Karpas-422 (cell line): Measurements from ENCODE around the gene CCNA1. TPM values are rescaled to one million over a fixed set of nuclear protein-coding genes. Genes with fewer than 3 reads are reported as not detected.

ENCODE experiments used
- DNase-seq: peaks from one replicate; pipeline ENCODE4 v3.0.0-alpha.2; 2015
- H2AFZ ChIP-seq: fragments of 200-600 bp; sonication (generic); 2 replicates; pipeline ENCODE4 v1.6.1; 2014; ENCODE audit warnings: antibody characterized with exemption, low read length, mixed read lengths
- H3K27ac ChIP-seq: fragments of 200-600 bp; sonication (generic); 2 replicates; pipeline ENCODE4 v1.5.1; 2014; ENCODE audit warnings: mild to moderate bottlenecking, low read length, moderate library complexity
- H3K27me3 ChIP-seq: fragments of 200-600 bp; sonication (generic); 2 replicates; pipeline ENCODE4 v1.6.1; 2014; ENCODE audit warnings: low read length, mixed read lengths
- H3K36me3 ChIP-seq: fragments of 200-600 bp; sonication (generic); 2 replicates; pipeline ENCODE4 v1.6.1; 2014; ENCODE audit warnings: low read length, mixed read lengths; ENCODE audit not compliant: insufficient read depth
- H3K4me1 ChIP-seq: fragments of 200-600 bp; sonication (generic); 2 replicates; pipeline ENCODE4 v1.6.1; 2014; ENCODE audit warnings: mild to moderate bottlenecking, low read length, mixed read lengths
- H3K4me2 ChIP-seq: fragments of 200-600 bp; sonication (generic); 2 replicates; pipeline ENCODE4 v1.6.1; 2014; ENCODE audit warnings: low read length, low read depth, mild to moderate bottlenecking; ENCODE audit not compliant: poor library complexity, severe bottlenecking
- H3K4me3 ChIP-seq: fragments of 200-600 bp; sonication (generic); 2 replicates; pipeline ENCODE4 v1.5.1; 2014; ENCODE audit warnings: mild to moderate bottlenecking, antibody characterized with exemption, low read length, mixed read lengths
- H3K79me2 ChIP-seq: fragments of 200-600 bp; sonication (generic); 2 replicates; pipeline ENCODE4 v1.6.1; 2014; ENCODE audit warnings: mild to moderate bottlenecking, low read length, mixed read lengths
- H3K9ac ChIP-seq: fragments of 200-600 bp; sonication (generic); 2 replicates; pipeline ENCODE4 v1.6.0; 2014; ENCODE audit warnings: low read length
- H3K9me2 ChIP-seq: fragments of 200-600 bp; sonication (generic), shearing (Covaris generic); replicated peaks from 2 replicates; pipeline ENCODE4 v1.6.0; 2014; ENCODE audit warnings: mild to moderate bottlenecking, low read length, moderate library complexity; ENCODE audit not compliant: insufficient read depth
- H3K9me3 ChIP-seq: fragments of 300-700, 200-600 bp; sonication (generic); 2 replicates; pipeline ENCODE4 v1.6.1; 2014; ENCODE audit warnings: low read length, mixed read lengths
- H4K20me1 ChIP-seq: fragments of 200-600 bp; sonication (generic); 2 replicates; pipeline ENCODE4 v1.6.1; 2014; ENCODE audit warnings: mild to moderate bottlenecking, antibody characterized with exemption, low read length, low read depth; ENCODE audit not compliant: insufficient read depth
- total RNA-seq: library from RNA; depleted of rRNA; stranded (reverse); fragments of >200 nt; shearing (Covaris generic); gene quantifications from 2 replicates; pipeline ENCODE4 v1.2.3, GENCODE V29; 2014; ENCODE audit warnings: low replicate concordance; rRNA removed

CCNA1 gene
- total RNA-seq = not detected in 2 replicates

DNA sequence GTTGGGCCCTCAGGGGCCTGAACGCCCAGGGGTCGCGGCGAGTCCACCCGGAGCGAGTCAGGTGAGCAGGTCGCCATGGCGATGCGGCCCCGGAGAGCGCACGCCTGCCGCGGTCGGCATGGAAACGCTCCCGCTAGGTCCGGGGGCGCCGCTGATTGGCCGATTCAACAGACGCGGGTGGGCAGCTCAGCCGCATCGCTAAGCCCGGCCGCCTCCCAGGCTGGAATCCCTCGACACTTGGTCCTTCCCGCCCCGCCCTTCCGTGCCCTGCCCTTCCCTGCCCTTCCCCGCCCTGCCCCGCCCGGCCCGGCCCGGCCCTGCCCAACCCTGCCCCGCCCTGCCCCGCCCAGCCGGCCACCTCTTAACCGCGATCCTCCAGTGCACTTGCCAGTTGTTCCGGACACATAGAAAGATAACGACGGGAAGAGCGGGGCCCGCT is at the start of gene CCNA1:
CCNA1 (plus strand) TSS at position 390 of the 439 bp plus-strand sequence. CDS start 562 bp downstream, outside the sequence.
- no peak within 1 kb of the TSS for H3K9ac ChIP-seq
- no peak within 1 kb of the TSS for H3K4me2 ChIP-seq
- H3K27me3 ChIP-seq = no peaks in the 10 kb centered on the region
- no peak within 1 kb of the TSS for H2AFZ ChIP-seq
- H3K4me1 ChIP-seq = peaks cover 7% of the 10 kb centered on the region
- H3K4me3 ChIP-seq = no peak within 1 kb of the TSS
- H4K20me1 ChIP-seq = no peaks in the 10 kb centered on the region
- no peaks in the 10 kb centered on the region for H3K36me3 ChIP-seq
- H3K9me2 ChIP-seq = no peaks in the 10 kb centered on the region
- H3K79me2 ChIP-seq = no peaks in the 10 kb centered on the region
- DNase-seq = no peak
- H3K27ac ChIP-seq = no peak within 1 kb of the TSS
- no peaks in the 10 kb centered on the region for H3K9me3 ChIP-seq

DNA sequence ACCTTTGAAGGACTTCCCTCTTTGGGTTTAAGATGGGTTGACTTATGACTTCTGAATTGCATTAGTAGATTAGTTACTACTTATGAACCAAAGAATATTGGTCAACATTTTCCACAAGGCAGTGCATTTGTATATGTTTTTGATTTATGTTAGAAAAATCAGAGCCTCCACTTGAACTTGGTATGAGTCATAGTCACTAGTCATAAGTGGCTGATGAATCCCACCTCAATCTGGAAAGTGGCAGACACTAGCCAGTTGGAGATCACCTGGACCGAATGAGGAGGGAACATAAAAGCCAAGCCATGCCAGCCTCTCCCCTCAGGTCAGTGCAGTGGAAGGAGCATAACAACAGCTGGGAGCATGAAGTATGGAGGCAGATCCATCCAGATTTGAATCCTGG is 46.8 kb upstream of the CCNA1 start:
- no peak overlapping the region for H3K4me2 ChIP-seq
- H3K9me3 ChIP-seq = no peaks in the 10 kb centered on the region
- H3K9ac ChIP-seq = no peak overlapping the region
- no peaks in the 10 kb centered on the region for H3K9me2 ChIP-seq
- H3K27me3 ChIP-seq = no peaks in the 10 kb centered on the region
- H2AFZ ChIP-seq = no peak overlapping the region
- no peaks in the 10 kb centered on the region for H4K20me1 ChIP-seq
- H3K79me2 ChIP-seq = no peaks in the 10 kb centered on the region
- no peaks in the 10 kb centered on the region for H3K36me3 ChIP-seq
- H3K27ac ChIP-seq = no peak overlapping the region
- DNase-seq = no peak
- peaks cover 8% of the 10 kb centered on the region for H3K4me1 ChIP-seq
- no peak overlapping the region for H3K4me3 ChIP-seq

DNA sequence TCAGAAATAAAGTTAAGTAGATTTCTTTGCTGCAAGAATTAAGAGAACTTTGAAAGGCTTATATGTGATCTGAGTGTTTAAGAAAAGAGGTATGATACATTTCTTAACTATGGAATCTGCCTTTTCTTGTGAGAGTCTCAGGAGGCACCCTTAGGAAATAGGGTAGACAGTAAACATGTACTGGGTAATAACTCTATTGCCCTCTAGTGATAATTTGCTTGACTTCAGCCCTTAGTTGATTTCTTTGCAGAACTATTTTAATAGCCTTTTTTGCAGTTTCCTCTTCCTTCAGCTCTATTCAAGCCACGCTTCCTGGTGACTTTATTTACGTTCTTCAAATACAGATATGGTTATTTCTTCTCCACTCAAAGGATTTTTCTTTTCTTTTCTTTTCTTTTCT is 37.0 kb upstream of the CCNA1 start:
- H3K27ac ChIP-seq = no peak overlapping the region
- no peaks in the 10 kb centered on the region for H3K9me3 ChIP-seq
- peak; percentile 71 for DNase-seq
- no peaks in the 10 kb centered on the region for H3K36me3 ChIP-seq
- H3K4me1 ChIP-seq = peaks cover 16% of the 10 kb centered on the region
- no peak overlapping the region for H3K4me2 ChIP-seq
- no peak overlapping the region for H2AFZ ChIP-seq
- H4K20me1 ChIP-seq = no peaks in the 10 kb centered on the region
- H3K9ac ChIP-seq = no peak overlapping the region
- H3K4me3 ChIP-seq = no peak overlapping the region
- H3K27me3 ChIP-seq = no peaks in the 10 kb centered on the region
- H3K9me2 ChIP-seq = no peaks in the 10 kb centered on the region
- no peaks in the 10 kb centered on the region for H3K79me2 ChIP-seq

DNA sequence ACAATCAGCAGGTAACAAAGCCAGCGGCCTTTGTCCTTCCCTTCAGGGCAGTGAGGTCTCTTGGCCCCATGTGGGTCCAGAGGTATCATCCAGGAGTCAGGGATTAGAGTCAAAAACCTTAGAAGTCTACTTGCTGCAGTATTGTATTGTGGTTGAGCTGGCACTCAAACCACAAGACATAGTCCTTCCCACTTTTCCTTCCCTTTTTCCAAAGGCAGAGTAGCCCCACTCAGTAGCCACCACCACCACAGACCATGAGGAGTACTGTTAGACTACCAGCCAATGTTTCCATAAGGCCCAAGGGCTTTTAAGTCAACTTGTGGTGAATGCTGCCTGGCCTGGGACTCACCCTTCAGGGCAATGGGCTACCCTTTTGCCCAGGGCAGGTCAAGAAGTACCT is 27.1 kb upstream of the CCNA1 start:
- Histone ChIP-seq H3K27ac (no peak overlapping the region), H2AFZ (no peak overlapping the region), H3K9me2 (no peaks in the 10 kb centered on the region), H3K36me3 (no peaks in the 10 kb centered on the region), H3K4me2 (no peak overlapping the region), H3K79me2 (no peaks in the 10 kb centered on the region), H3K9me3 (no peaks in the 10 kb centered on the region), H3K9ac (no peak overlapping the region), H4K20me1 (no peaks in the 10 kb centered on the region), H3K4me1 (no peaks in the 10 kb centered on the region), H3K27me3 (no peaks in the 10 kb centered on the region), H3K4me3 (no peak overlapping the region)
- DNase-seq = no peak

DNA sequence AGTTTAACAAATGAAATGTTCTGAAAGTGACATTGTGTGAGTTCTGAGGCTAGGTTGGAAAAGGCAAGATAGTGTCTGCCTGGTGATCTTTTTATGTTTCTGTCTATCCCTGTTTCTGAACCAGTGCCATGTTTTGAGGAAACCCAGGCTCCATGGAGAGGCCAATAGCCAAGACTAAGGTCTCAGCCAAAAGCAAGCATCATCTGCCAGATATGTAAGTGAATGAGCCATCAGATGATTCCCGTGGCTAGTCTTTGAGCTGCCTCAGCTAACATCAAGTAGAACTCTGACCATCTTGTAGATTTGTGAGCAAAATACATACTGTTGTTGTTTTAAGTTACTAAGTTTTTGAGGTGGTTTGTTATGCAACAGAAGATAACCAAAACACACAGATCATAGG is 19.6 kb upstream of the CCNA1 start:
- H3K4me2 ChIP-seq = no peak overlapping the region
- H3K79me2 ChIP-seq = no peaks in the 10 kb centered on the region
- peaks cover 22% of the 10 kb centered on the region for H3K4me1 ChIP-seq
- no peak overlapping the region for H3K9ac ChIP-seq
- H3K4me3 ChIP-seq = no peak overlapping the region
- H3K27me3 ChIP-seq = no peaks in the 10 kb centered on the region
- no peak overlapping the region for H3K27ac ChIP-seq
- H3K36me3 ChIP-seq = no peaks in the 10 kb centered on the region
- no peak for DNase-seq
- no peaks in the 10 kb centered on the region for H4K20me1 ChIP-seq
- no peak overlapping the region for H2AFZ ChIP-seq
- no peaks in the 10 kb centered on the region for H3K9me2 ChIP-seq
- H3K9me3 ChIP-seq = no peaks in the 10 kb centered on the region

DNA sequence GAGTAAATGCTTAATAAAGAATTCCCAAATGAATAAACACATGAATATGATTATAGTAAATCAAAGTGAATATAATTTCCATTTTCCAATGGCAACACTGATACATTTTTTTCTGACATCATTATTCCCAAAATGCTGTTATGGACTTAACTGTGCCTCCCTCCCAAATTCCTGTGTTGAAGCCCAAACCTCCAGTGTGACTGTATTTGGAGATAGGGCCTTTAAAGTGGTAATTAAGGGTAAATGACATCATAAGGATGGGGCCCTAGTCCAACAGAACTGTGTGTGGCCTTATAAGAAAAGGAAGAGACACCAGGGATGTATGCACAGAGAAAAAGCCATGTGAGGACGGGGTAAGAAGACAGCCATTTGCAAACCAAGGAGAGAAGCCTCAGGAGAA is 19.1 kb upstream of the CCNA1 start:
- Histone ChIP-seq H3K4me2 (no peak overlapping the region), H3K79me2 (no peaks in the 10 kb centered on the region), H3K4me1 (peaks cover 27% of the 10 kb centered on the region), H3K9me3 (no peaks in the 10 kb centered on the region), H3K9me2 (no peaks in the 10 kb centered on the region), H3K27me3 (no peaks in the 10 kb centered on the region), H3K4me3 (no peak overlapping the region), H3K27ac (no peak overlapping the region), H2AFZ (no peak overlapping the region), H3K9ac (no peak overlapping the region), H4K20me1 (no peaks in the 10 kb centered on the region), H3K36me3 (no peaks in the 10 kb centered on the region)
- no peak for DNase-seq

DNA sequence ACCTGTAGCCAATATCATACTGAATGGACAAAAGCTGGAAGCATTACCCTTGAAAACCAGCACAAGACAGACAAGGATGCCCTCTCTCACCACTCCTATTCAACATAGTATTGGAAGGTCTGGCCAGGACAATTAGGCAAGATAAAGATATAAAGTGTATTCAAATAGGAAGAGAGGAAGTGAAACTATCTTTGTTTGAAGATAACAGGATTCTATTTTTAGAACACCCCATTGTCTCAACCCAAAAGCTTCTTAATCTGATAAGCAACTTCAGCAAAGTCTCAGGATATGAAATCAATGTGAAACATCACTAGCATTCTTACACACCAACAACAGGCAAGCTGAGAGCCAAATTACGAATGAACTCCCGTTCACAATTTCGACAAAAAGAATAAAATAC is 17.8 kb upstream of the CCNA1 start:
- H3K27ac ChIP-seq = no peak overlapping the region
- no peaks in the 10 kb centered on the region for H3K9me2 ChIP-seq
- H2AFZ ChIP-seq = no peak overlapping the region
- H3K79me2 ChIP-seq = no peaks in the 10 kb centered on the region
- no peaks in the 10 kb centered on the region for H3K27me3 ChIP-seq
- peak; percentile 65 for DNase-seq
- H3K4me2 ChIP-seq = peak overlapping the region; percentile 44
- no peak overlapping the region for H3K9ac ChIP-seq
- H3K4me3 ChIP-seq = no peak overlapping the region
- peaks cover 31% of the 10 kb centered on the region for H3K4me1 ChIP-seq
- no peaks in the 10 kb centered on the region for H3K36me3 ChIP-seq
- H3K9me3 ChIP-seq = no peaks in the 10 kb centered on the region
- H4K20me1 ChIP-seq = no peaks in the 10 kb centered on the region

DNA sequence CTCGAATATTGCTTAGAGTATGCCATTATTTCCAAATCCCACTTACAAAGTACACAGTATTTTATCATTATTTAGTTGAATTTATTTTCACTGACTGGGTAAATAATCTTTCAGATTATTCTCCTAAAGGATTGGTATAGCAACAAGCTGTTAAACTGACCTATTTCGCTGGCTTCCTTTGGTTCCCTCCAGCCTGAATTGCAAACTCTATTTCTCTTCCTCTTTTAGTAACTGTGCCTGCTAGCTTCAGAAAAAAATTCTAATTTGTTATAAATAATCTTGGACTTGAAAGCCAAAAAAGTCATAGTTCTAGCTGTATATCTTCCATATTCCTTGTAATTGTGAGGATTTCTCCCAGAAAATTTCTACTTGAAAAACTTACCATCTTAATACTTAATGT is 15.0 kb upstream of the CCNA1 start:
- H3K36me3 ChIP-seq = no peaks in the 10 kb centered on the region
- peak overlapping the region; percentile 39 for H3K4me2 ChIP-seq
- H3K9me2 ChIP-seq = no peaks in the 10 kb centered on the region
- H3K27me3 ChIP-seq = no peaks in the 10 kb centered on the region
- H3K9me3 ChIP-seq = no peaks in the 10 kb centered on the region
- no peaks in the 10 kb centered on the region for H3K79me2 ChIP-seq
- H3K4me3 ChIP-seq = no peak overlapping the region
- no peak for DNase-seq
- no peak overlapping the region for H3K9ac ChIP-seq
- peak overlapping the region; percentile 39 for H3K27ac ChIP-seq
- peaks cover 31% of the 10 kb centered on the region for H3K4me1 ChIP-seq
- no peaks in the 10 kb centered on the region for H4K20me1 ChIP-seq
- H2AFZ ChIP-seq = no peak overlapping the region
